WERI-Rb-1 (cell line): Measurements from ENCODE around the gene CWC22.
"Not testable (repeated sequence)": the region's sequence is repeated elsewhere in the genome, so short reads cannot be mapped to it uniquely, and the experiment has no call there.

Experiments
- DNase-seq: peaks from one replicate; pipeline ENCODE4 v3.0.0-alpha.2; 2020
- H3K27ac ChIP-seq: fragments of 250-450 bp; sonication (Bioruptor Pico); 2 replicates; pipeline ENCODE4 v1.5.1; 2020; ENCODE audit warnings: mild to moderate bottlenecking, moderate library complexity
- H3K27me3 ChIP-seq: fragments of 250-450 bp; sonication (Bioruptor Pico); 2 replicates; pipeline ENCODE4 v1.5.1; 2021; ENCODE audit warnings: mild to moderate bottlenecking, low read depth, moderate library complexity; ENCODE audit not compliant: insufficient read depth, severe bottlenecking
- H3K36me3 ChIP-seq: fragments of 250-450 bp; sonication (Bioruptor Pico); 2 replicates; pipeline ENCODE4 v1.5.1; 2020; ENCODE audit warnings: mild to moderate bottlenecking, moderate library complexity
- H3K4me3 ChIP-seq: 2 replicates; pipeline ENCODE4 v1.5.1; 2011; ENCODE audit warnings: low read depth, mild to moderate bottlenecking, control low read depth, low read length
- H3K9me3 ChIP-seq: fragments of 250-450 bp; sonication (Bioruptor Pico); 2 replicates; pipeline ENCODE4 v1.5.1; 2021; ENCODE audit warnings: mild to moderate bottlenecking, moderate library complexity; ENCODE audit not compliant: severe bottlenecking
- TF ChIP-seq, protein P1 (sequence below): IDR thresholded peaks from 2 replicates; pipeline ENCODE4 v1.5.1; 2011; ENCODE audit warnings: low read depth, mild to moderate bottlenecking, control low read depth, inconsistent platforms, low read length

Gene CWC22

DNA sequence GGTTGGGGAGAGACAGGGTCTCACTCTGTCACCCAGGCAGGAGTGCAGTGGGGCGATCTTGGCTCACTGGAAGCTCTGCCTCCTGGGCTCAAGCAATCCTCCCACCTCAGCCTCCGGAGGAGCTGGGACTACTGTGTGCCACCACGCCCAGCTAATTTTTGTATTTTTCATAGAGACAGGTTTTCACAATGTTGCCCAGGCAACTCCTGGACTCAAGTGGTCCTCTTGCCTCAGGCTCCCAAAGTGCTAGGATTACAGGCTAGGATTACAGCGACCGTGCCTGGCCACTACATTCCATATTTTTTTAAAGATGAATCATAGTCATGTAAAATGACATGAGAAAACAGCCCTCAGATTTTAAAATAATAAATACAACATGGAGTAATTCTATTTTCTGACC, 32.3 kb downstream of the CWC22 start:
- TF ChIP-seq, protein P1, sequence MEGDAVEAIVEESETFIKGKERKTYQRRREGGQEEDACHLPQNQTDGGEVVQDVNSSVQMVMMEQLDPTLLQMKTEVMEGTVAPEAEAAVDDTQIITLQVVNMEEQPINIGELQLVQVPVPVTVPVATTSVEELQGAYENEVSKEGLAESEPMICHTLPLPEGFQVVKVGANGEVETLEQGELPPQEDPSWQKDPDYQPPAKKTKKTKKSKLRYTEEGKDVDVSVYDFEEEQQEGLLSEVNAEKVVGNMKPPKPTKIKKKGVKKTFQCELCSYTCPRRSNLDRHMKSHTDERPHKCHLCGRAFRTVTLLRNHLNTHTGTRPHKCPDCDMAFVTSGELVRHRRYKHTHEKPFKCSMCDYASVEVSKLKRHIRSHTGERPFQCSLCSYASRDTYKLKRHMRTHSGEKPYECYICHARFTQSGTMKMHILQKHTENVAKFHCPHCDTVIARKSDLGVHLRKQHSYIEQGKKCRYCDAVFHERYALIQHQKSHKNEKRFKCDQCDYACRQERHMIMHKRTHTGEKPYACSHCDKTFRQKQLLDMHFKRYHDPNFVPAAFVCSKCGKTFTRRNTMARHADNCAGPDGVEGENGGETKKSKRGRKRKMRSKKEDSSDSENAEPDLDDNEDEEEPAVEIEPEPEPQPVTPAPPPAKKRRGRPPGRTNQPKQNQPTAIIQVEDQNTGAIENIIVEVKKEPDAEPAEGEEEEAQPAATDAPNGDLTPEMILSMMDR: no peak
- DNase-seq: no peak
- no peak overlapping the region for H3K27ac ChIP-seq
- H3K9me3 ChIP-seq: no peaks in the 10 kb centered on the region
- H3K36me3 ChIP-seq: peaks cover 51% of the 10 kb centered on the region
- no peak overlapping the region for H3K4me3 ChIP-seq
- no peaks in the 10 kb centered on the region for H3K27me3 ChIP-seq

DNA sequence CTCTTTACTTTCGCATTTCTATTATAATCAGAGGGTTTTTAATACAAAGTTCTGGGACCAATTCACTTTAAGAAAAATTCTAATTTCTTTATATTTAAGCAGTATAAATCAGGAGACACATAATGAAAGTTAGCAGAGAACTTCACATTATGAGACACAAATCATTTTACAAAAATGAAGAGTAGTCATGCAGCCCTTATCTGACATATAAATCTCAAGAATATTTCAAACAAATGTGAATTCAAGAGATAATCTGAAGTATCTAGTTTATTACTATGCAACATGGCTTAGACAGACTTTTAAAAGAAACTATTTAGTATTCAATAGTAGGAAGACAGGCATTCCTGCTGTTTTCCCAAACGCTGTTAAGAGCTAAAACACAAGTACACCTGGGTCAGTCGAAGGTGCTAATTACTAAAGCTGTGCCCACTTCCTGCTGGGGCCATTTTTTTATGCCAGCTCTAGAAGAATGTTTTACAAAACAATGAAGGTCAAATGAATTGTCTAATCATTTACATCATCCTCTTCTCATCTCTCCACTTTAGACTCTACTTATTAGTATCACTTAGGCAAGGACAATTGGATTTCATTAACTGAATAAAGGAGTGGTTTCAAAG, 40.2 kb downstream of the CWC22 start:
- Histone ChIP-seq H3K36me3 (peaks cover 46% of the 10 kb centered on the region), H3K27me3 (no peaks in the 10 kb centered on the region), H3K9me3 (no peaks in the 10 kb centered on the region), H3K27ac (no peak overlapping the region), H3K4me3 (no peak overlapping the region)
- TF ChIP-seq, protein P1: no peak
- DNase-seq: no peak

DNA sequence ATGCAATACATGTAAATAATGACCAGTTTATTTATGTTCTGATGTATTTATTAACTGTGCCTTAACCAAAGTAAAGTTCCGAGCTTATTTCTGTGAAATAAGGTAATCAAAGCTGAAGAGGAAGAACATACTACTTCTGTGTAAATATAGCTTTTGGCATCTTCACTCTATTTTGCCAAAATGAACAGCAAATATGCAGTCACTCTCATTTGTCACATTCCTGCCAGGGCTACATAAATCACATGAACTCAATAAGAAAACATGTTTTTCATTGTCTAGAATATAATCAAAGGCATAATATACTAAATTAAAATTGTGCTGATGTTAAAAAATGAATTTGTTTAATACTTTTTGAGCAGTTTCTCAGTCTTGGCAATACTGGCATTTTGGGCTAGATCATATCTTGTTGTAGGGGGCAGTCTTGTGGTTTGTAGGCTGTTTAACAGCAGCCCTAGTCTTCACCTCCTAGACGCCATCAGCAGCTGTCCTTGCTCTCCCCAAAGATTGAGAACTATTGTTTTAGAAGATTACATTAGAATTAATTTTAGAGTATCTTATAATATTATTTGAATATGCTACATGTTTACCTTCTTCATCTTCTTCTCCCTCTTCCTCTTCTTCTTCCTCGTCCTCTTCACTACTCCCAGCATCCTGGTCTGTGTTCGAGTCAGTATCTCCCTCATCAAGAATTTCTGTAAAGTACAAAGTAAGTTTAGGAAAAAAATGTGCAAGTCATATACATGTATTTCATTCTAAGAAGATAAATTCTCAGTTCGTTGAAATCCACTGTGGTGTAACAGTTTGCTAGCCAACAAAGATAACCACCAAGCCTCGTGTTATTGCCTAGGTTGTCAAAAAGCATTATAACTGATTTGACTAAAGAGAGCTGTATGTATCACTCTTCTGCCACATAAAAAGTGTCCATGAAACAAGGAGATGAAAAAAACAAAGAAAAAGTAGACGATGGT, 41.5 kb downstream of the CWC22 start:
- no peak overlapping the region for H3K27ac ChIP-seq
- DNase-seq: no peak
- no peaks in the 10 kb centered on the region for H3K9me3 ChIP-seq
- no peaks in the 10 kb centered on the region for H3K27me3 ChIP-seq
- H3K36me3 ChIP-seq: peaks cover 38% of the 10 kb centered on the region
- no peak overlapping the region for H3K4me3 ChIP-seq
- TF ChIP-seq, protein P1: no peak

DNA sequence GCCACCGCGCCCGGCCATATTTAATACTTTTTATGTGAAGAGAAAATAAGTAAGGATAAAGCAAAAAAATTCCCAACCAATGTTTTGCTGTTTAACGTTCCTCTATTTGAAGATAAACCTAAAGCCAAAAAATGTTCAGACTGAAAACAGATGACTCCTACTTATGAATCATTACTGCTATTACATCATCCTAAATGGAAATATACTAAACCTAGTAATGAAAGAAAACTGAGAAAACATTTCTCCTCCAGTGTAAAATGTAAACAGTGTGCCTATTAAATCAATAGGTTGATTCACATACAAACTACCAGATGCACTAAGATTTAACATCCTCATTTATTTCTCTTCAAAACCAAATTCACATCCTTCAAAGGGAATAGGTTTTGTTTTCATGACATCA, 43.5 kb downstream of the CWC22 start:
- Histone ChIP-seq H3K4me3 (no peak overlapping the region), H3K9me3 (no peaks in the 10 kb centered on the region), H3K27ac (no peak overlapping the region), H3K27me3 (no peaks in the 10 kb centered on the region), H3K36me3 (peaks cover 27% of the 10 kb centered on the region)
- TF ChIP-seq, protein P1: no peak
- DNase-seq: no peak

DNA sequence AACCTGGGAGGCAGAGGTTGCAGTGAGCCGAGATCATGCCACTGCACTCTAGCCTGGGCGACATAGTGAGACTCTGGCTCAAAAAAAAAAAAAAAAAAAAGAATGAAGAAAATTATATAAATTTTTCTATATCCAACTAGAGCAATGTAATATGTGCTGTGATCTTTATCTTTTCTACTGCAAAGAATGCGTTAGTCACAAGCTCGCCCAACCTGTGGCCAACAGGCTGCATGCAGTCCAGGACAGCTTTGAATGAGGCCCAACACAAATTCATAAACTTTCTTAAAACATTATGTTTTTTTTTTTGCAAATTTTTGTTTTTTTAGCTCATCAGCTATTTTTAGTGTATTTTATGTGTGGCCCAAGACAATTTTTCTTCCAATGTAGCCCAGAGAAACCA, 48.8 kb downstream of the CWC22 start:
- not testable (repeated sequence) for H3K27ac ChIP-seq, DNase-seq, H3K27me3 ChIP-seq, H3K4me3 ChIP-seq, H3K36me3 ChIP-seq, H3K9me3 ChIP-seq

DNA sequence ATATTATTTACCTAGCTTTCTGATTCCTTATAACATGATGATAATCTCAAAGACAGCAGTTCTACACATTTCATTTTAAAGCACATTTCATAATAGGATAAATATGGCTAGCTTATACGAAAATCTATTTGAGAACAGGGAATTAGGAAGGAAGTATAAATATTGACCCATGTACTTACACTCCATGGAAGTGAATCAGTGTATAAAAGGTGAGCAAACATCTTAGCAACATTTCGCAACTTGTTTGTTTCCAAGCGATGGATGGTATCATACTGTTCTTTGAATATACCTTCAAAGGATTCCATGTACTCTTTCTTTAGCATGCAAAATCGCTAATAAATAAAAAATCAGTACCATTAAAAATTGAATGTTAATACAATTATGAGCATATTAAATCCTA, 53.1 kb downstream of the CWC22 start:
- Histone ChIP-seq H3K9me3 (no peaks in the 10 kb centered on the region), H3K27ac (no peak overlapping the region), H3K4me3 (no peak overlapping the region), H3K36me3 (peaks cover 42% of the 10 kb centered on the region), H3K27me3 (no peaks in the 10 kb centered on the region)
- TF ChIP-seq, protein P1: no peak
- DNase-seq: no peak
